H1 (cell line): Measurements from ENCODE around the gene MRPL11. TPM values are rescaled to one million over a fixed set of nuclear protein-coding genes. Genes with fewer than 3 reads are reported as not detected.

Experiments used
- CHD7 ChIP-seq: fragments of 300-600 bp; sonication (generic); IDR thresholded peaks from 2 replicates; pipeline ENCODE4 v1.7.1; 2012; ENCODE audit warnings: low read length, moderate library complexity, mild to moderate bottlenecking, inconsistent platforms; ENCODE audit not compliant: insufficient replicate concordance
- CREB1 ChIP-seq: IDR thresholded peaks from 2 replicates; pipeline ENCODE4 v1.6.1; 2012; ENCODE audit warnings: inconsistent platforms
- E2F6 ChIP-seq: IDR thresholded peaks from 2 replicates; pipeline ENCODE4 v1.6.1; 2012; ENCODE audit warnings: inconsistent platforms
- HDAC6 ChIP-seq: IDR thresholded peaks from one replicate; pipeline ENCODE4 v1.7.1; 2012; ENCODE audit warnings: low read depth, mild to moderate bottlenecking, inconsistent platforms, low read length, moderate library complexity
- NRF1 ChIP-seq: IDR thresholded peaks from 2 replicates; pipeline ENCODE4 v1.6.1; 2011; ENCODE audit warnings: mild to moderate bottlenecking, low read depth, low read length, improper control_type of control experiment
- polyA plus RNA-seq, 7 experiments: library from polyadenylated mRNA; depleted of rRNA in 3 of 7; stranded (reverse) in 5 of 7; unstranded in 2 of 7; fragments of >200 nt in 5 of 7; fragments of 200-250 nt in 2 of 7; gene quantifications; 1 replicate in 5 of 7; 2 replicates in 1 of 7; 4 replicates in 1 of 7; pipeline versions ENCODE4 v1.2.1 to v1.2.3, GENCODE V29; 2011 to 2013; ENCODE audit warnings: missing spikeins in 2 of 7, mixed read lengths in 2 of 7
- total RNA-seq: library from RNA; stranded (reverse); fragmentation: NEBNext Ultra II Directional; extraction: Animal tissue kit (Norgen Biotek cat#: 25700); gene quantifications from 2 replicates; pipeline ENCODE4 v1.2.1, GENCODE V29; 2021

The MRPL11 gene
- total and polyA plus RNA-seq, 2 of the 8 experiments (the other 6 are each of a cell fraction or from before 2014, with no cell fraction given) = 105 to 141 TPM

- TF ChIP-seq CHD7 (no peak), CREB1 (no peak), HDAC6 (no peak), NRF1 (no peak), E2F6 (no peak)
- TF ChIP-seq, all 59 proteins: peak for 0
These were observed 23.2 kb downstream of the MRPL11 start (continued) for GRCh38 chr11:66415423-66415822.
